LoVo (cell line): ENCODE measurements around the gene DISP3.

Experiments
- DNase-seq: peaks from one replicate; pipeline ENCODE4 v3.0.0-alpha.2; 2016; ENCODE audit warnings: low spot score

Gene DISP3, protein sequence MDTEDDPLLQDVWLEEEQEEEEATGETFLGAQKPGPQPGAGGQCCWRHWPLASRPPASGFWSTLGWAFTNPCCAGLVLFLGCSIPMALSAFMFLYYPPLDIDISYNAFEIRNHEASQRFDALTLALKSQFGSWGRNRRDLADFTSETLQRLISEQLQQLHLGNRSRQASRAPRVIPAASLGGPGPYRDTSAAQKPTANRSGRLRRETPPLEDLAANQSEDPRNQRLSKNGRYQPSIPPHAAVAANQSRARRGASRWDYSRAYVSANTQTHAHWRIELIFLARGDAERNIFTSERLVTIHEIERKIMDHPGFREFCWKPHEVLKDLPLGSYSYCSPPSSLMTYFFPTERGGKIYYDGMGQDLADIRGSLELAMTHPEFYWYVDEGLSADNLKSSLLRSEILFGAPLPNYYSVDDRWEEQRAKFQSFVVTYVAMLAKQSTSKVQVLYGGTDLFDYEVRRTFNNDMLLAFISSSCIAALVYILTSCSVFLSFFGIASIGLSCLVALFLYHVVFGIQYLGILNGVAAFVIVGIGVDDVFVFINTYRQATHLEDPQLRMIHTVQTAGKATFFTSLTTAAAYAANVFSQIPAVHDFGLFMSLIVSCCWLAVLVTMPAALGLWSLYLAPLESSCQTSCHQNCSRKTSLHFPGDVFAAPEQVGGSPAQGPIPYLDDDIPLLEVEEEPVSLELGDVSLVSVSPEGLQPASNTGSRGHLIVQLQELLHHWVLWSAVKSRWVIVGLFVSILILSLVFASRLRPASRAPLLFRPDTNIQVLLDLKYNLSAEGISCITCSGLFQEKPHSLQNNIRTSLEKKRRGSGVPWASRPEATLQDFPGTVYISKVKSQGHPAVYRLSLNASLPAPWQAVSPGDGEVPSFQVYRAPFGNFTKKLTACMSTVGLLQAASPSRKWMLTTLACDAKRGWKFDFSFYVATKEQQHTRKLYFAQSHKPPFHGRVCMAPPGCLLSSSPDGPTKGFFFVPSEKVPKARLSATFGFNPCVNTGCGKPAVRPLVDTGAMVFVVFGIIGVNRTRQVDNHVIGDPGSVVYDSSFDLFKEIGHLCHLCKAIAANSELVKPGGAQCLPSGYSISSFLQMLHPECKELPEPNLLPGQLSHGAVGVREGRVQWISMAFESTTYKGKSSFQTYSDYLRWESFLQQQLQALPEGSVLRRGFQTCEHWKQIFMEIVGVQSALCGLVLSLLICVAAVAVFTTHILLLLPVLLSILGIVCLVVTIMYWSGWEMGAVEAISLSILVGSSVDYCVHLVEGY (N-terminal part only)

GRCh38 chr1:11478571-11479374, at the start of gene DISP3:
TSS of gene DISP3 (plus strand) at chr1:11479155. CDS start at chr1:11500993, 21,838 bp downstream.
- DNase-seq: peak; percentile 84

DNA sequence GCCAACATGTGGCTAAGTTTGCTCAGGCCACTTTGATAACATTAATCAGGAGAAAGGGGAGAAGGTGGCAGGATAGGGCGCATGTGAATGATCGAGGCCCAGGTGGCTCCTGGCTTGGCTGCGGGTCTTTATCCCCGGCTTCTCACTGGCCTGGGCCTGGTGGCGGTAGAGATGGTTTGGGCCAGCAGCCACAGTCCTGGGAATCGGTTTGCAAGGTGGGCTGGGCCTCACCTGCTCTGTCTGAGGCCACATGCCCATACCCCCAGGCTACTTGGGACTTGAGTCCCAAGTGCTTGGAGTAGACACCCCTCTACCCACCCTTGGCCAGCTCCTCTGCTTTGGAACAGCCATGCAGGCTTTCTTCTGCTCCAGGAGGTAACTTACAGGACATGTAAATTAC, 49.7 kb upstream of the DISP3 start:
- no peak for DNase-seq

DNA sequence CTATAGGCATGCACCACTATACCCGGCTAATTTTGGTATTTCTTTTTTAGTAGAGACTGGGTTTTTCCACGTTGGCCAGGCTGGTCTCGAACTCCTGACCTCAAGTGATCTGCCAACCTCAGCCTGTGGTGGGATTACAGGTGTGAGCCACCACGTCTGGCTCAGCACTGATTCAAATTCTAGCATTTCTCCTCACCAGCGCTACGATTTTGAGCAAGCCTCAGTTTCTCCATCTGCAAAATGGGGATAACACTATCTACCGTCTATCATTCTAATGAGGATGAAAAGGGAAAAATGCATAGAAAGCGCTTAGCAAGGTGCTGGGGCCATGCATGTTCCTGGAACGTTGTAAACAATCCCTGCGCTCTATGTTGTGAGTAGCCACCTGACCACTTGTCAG, 49.0 kb upstream of the DISP3 start:
- no peak for DNase-seq

DNA sequence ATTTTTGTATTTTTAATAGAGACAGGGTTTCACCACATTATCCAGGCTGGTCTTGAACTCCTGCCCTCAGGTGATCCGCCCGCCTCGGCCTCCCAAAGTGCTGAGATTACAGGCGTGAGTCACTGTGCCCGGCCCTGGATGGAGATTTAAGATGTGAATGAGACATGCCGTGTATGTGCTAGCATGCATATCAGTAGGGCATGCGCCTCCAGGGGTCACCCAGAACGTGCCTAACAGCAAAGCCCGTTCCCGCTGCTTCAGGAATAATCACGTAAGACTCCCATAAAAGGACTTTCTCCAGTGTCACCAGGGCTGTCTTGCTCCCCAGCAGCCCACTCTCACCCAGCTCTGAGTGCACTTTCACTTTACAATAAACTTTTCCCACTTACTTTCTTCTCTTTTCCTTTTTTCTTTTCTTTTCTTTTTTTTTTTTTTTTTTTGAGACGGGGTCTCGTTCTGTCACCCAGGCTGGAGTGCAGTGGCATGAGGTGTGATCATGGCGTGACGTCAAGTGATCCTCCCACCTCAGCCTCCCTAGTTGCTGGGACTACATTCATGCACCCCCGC, 46.9 kb upstream of the DISP3 start:
- no peak for DNase-seq

DNA sequence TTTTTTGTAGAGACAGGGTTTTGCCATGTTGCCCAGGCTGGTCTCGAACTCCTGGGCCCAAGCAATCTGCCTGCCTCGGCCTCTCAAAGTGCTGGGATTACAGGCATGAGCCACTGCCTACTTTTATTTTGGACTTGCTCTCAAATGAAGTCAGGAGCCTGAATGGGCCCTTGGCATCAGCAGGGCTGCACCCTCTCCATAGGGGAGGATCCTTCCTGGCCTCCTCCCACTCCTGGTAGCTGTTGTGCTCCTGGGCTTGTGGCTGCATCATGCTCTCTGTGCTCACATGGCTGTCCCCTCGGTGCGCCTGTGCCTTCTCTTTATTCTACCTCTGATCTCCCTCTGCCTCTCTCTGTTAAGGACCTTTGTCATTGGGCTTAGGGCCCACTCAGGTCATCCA, 46.4 kb upstream of the DISP3 start:
- DNase-seq: no peak

GRCh38 chr1:11434501-11434900, 44.5 kb upstream of the DISP3 start:
- no peak for DNase-seq

- DNase-seq: no peak
Observed at GRCh38 chr1:11434926-11435325, 44.0 kb upstream of the DISP3 start.

DNA sequence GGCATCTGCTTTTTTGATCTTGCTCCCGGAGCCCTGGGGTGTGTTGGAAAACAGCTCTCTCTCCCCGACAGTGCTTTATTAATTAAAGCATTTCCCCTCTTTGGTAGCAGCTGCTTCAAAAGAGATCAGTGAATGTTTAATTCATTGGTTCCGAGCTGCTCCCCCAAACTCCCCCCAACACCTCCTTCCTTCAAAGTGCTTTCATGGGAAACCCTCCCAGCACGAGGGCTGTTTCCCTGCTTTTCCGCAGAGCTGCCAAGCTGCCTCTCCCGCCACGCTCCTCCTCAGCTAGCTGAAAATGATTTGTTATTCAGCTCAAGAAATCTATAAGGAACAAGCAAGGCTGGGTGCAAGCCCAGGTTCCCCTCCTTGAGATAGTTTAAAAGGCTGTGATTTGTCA, 40.0 kb upstream of the DISP3 start:
- no peak for DNase-seq

- DNase-seq: no peak
Observed at GRCh38 chr1:11441211-11441952, 37.6 kb upstream of the DISP3 start.

DNA sequence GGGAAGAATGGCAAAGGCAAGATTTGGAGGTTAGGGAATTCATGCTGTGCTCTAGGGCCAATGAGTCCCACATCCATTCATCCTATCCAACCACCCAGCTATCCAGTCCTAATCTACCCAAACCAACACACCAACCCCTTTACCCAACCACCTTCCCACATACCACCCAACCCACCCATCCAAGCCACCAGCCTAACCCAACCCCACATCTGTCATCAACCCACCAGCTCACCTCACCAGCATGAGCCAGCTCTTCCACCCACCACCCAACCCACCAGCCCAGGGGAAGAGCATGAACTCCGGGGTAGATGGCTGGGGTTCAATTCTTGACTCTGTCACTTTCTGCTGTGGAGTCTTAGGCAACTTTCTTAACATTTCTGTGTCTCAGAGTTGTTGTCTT, 35.9 kb upstream of the DISP3 start:
- no peak for DNase-seq

DNA sequence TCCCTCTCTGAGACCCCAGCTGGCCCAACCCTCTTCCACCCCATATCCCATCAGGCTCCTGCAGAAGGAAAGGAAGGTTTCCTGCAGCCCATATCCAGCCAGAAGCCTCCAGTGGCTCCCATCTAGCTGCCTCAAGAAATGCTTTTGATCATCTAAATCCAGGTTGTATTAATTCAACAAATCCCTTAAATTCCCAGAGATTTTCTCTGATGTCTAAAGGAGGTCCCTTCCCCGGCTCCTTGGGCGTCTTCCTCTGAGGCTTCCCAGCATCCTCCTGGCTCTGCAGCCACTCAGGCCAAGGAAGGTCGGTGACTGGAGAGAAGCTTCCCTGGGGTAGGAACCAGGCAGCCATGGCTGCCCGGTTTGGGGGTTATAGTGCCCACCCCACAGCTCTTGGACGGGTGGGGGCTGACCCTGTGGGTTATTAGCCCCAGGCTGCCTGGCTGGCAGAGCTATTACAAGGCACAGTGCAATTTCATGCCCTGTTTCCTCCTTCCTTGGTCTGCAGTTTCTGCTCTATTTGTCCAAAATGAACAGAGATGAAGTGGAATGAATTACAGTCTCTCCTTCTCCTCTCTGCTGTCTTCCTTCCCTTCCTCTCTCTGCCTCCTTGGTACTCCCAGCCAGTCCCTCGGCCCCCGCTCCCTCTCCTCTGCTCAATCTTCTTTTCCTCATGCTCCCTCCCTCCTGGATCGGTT, 34.8 kb upstream of the DISP3 start:
- no peak for DNase-seq

GRCh38 chr1:11444907-11445306, 34.0 kb upstream of the DISP3 start:
- DNase-seq: no peak

- DNase-seq: no peak
Observed at GRCh38 chr1:11447903-11448302, 31.1 kb upstream of the DISP3 start.

GRCh38 chr1:11448373-11449099, 30.4 kb upstream of the DISP3 start:
- no peak for DNase-seq

DNA sequence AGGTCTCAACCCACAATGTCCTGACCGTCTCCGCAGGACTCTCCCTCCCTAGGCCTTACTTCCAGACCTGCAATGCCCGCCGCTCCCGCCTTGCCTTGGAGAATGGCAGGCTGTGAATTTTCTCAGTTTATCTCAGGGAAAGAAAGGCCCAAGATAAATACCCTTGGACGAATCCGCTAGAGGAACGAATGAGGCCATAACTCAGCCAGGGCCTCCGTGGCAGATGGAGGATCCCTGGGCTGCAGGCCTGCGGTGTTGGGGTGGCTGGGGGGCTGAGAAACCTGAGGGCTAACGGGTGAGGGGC, 29.9 kb upstream of the DISP3 start:
- no peak for DNase-seq

DNA sequence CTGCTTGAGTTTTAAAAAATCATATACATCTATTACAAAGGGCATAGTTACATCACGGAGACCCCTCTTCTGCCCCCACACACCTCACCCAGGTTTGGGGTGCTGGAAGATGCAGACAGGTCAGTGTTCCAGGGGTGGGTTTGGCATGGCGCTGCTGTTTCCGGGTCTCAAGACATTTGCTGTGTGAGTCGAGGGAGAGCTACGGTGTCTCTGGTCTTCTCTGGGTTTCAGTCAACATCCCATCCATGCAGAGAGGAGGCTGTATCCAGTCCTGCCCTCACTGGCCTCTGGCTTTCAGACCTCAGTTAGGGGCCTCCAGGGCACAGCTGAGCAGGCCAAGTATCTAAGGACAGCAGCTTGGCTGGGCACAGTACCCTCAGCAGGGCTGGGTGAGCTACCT, 28.6 kb upstream of the DISP3 start:
- DNase-seq: no peak

GRCh38 chr1:11453742-11454491, 25.0 kb upstream of the DISP3 start:
- DNase-seq: no peak

DNA sequence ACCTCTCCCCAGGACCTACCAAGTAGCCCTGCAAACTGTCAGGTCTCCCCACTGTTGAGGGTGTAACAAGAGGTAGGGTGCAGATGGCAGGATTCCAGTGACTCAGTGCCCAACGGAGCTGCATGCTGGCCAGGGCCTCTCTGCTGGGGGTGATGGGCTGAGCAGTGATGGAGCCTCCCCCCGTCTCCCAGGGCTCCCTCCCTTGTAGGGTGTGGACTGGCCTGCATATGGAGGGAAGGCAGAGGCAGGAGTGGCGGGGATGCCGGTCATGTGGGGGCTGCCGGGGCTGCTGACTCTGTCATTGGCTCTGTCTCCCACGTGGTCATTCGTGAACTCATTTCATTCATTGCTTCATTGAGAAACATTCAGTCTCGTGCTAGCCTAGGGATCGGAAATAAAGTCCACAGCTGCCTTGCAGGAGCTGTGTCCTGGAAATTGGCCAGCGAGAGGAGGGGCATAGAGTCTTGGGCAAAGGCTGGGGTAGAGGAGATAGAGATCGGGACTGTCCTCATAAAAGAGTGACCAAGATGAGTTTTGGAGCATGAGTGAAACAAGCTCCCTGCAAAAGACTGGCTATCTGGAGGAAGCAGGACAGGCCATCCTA, 22.9 kb upstream of the DISP3 start:
- DNase-seq: no peak
